ENCODE data around the gene UBE2D2.

- TF ChIP-seq EZH2 (IDR thresholded peaks at IDR 0.05) (no peak), POLR2AphosphoS5 (IDR thresholded peaks at IDR 0.05; ENCODE audit: borderline replicate concordance, low read depth, low read length) (no peak)
Observed at GRCh38 chr5:139565411-139566305, 4.5 kb downstream of the UBE2D2 start.

Data from SK-N-MC (cell line).